ENCODE results near the gene PAGE2B.
"Not testable (repeated sequence)": the region's sequence is repeated elsewhere in the genome, so short reads cannot be mapped to it uniquely, and the experiment has no call there.

The PAGE2B gene

GRCh38 chrX:55056820-55057674 is 17.8 kb upstream of the PAGE2B start:
- no peaks in the 10 kb centered on the region for H3K4me1 ChIP-seq (ENCODE audit: insufficient read depth, low read length)
- H3K9me3 ChIP-seq (ENCODE audit: low read length): no peaks in the 10 kb centered on the region
- peaks cover 0 to 8% of the 10 kb centered on the region in 2 donors for H3K27me3 ChIP-seq (ENCODE audit: control insufficient read depth in 1 of 2, insufficient read depth in 2 of 2, low read length in 2 of 2)
- no peaks in the 10 kb centered on the region for H3K36me3 ChIP-seq (ENCODE audit: insufficient read depth, low read length)
- no peak overlapping the region for H3K4me3 ChIP-seq (ENCODE audit: low read depth in 1 of 2, low read length in 2 of 2)
- H3K27ac ChIP-seq (ENCODE audit: low read depth, low read length): no peak overlapping the region
- H3K9ac ChIP-seq (ENCODE audit: low read length): no peak overlapping the region

- Histone ChIP-seq H3K9ac (ENCODE audit: low read length) (no peak overlapping the region), H3K36me3 (ENCODE audit: insufficient read depth, low read length) (no peaks in the 10 kb centered on the region), H3K4me1 (ENCODE audit: insufficient read depth, low read length) (no peaks in the 10 kb centered on the region), H3K27me3 (ENCODE audit: control insufficient read depth in 1 of 2, insufficient read depth in 2 of 2, low read length in 2 of 2) (peaks cover 0 to 8% of the 10 kb centered on the region in 2 donors), H3K9me3 (ENCODE audit: low read length) (no peaks in the 10 kb centered on the region), H3K4me3 (ENCODE audit: low read depth in 1 of 2, low read length in 2 of 2) (no peak overlapping the region), H3K27ac (ENCODE audit: low read depth, low read length) (no peak overlapping the region)
Observed at GRCh38 chrX:55057675-55058249, 17.1 kb upstream of the PAGE2B start.

GRCh38 chrX:55067180-55067579 is 7.7 kb upstream of the PAGE2B start:
- H3K27ac ChIP-seq (ENCODE audit: low read depth, low read length); H3K9ac ChIP-seq (ENCODE audit: low read length); H3K4me1 ChIP-seq (ENCODE audit: insufficient read depth, low read length); H3K27me3 ChIP-seq (ENCODE audit: control insufficient read depth in 1 of 2, insufficient read depth in 2 of 2, low read length in 2 of 2); H3K36me3 ChIP-seq (ENCODE audit: insufficient read depth, low read length); H3K4me3 ChIP-seq (ENCODE audit: low read depth in 1 of 2, low read length in 2 of 2); H3K9me3 ChIP-seq (ENCODE audit: low read length): not testable (repeated sequence)

- Histone ChIP-seq H3K27me3 (ENCODE audit: control insufficient read depth in 1 of 2, insufficient read depth in 2 of 2, low read length in 2 of 2) (no peaks in the 10 kb centered on the region), H3K4me3 (ENCODE audit: low read depth in 1 of 2, low read length in 2 of 2) (no peak overlapping the region), H3K36me3 (ENCODE audit: insufficient read depth, low read length) (no peaks in the 10 kb centered on the region), H3K4me1 (ENCODE audit: insufficient read depth, low read length) (no peaks in the 10 kb centered on the region), H3K9ac (ENCODE audit: low read length) (no peak overlapping the region), H3K27ac (ENCODE audit: low read depth, low read length) (no peak overlapping the region), H3K9me3 (ENCODE audit: low read length) (no peaks in the 10 kb centered on the region)
Observed at GRCh38 chrX:55072286-55072685, 2.5 kb upstream of the PAGE2B start.

DNA sequence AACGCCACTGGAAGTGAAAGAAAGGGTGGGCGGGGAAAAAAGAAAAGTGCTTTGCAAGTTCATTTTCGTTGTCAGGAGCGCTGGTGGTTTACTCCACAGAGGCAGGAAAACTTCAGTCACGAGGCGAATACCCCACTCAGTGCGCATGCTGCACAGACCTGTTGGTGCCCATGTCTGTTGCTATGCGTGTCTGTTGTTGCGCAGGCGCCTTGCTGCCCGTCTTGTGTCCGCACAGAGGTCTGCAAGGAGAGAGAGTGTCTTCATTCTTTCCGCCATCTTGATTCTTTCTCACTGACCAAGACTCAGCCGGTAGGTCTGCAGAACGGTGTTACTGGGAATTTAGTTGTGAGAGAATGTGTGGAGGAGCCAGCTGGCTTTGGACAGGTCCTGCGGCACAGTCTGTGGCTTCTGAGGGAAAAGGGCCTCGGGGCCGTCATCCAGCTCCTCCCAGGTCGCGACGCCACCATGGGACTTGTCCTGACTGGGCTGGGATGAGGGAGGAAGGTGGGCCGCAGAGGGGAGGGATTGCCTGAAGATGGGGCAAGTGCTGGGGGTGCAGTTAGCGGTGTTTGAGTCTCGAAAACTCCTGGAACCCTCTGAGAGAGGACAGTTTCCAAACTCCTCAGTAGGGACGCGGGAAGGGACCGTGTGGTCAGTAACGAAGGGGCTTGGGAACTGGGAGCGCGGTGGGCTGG is 14.1 kb downstream of the PAGE2B start, which contains the start of gene PAGE2:
Gene PAGE2, plus strand, starts transcription at position 224 of the 695 bp plus-strand sequence. CDS start 1,003 bp downstream, outside the sequence.
- no peaks in the 10 kb centered on the region for H3K27me3 ChIP-seq (ENCODE audit: control insufficient read depth in 1 of 2, insufficient read depth in 2 of 2, low read length in 2 of 2)
- H3K36me3 ChIP-seq (ENCODE audit: insufficient read depth, low read length): no peaks in the 10 kb centered on the region
- no peaks in the 10 kb centered on the region for H3K4me1 ChIP-seq (ENCODE audit: insufficient read depth, low read length)
- H3K27ac ChIP-seq (ENCODE audit: low read depth, low read length): no peak within 1 kb of the TSS
- no peak within 1 kb of the TSS for H3K4me3 ChIP-seq (ENCODE audit: low read depth in 1 of 2, low read length in 2 of 2)
- no peaks in the 10 kb centered on the region for H3K9me3 ChIP-seq (ENCODE audit: low read length)
- no peak within 1 kb of the TSS for H3K9ac ChIP-seq (ENCODE audit: low read length)

- Histone ChIP-seq H3K27me3 (ENCODE audit: control insufficient read depth in 1 of 2, insufficient read depth in 2 of 2, low read length in 2 of 2) (no peaks in the 10 kb centered on the region), H3K36me3 (ENCODE audit: insufficient read depth, low read length) (no peaks in the 10 kb centered on the region), H3K9me3 (ENCODE audit: low read length) (no peaks in the 10 kb centered on the region), H3K9ac (ENCODE audit: low read length) (no peak overlapping the region), H3K4me3 (ENCODE audit: low read depth in 1 of 2, low read length in 2 of 2) (no peak overlapping the region), H3K4me1 (ENCODE audit: insufficient read depth, low read length) (no peaks in the 10 kb centered on the region), H3K27ac (ENCODE audit: low read depth, low read length) (no peak overlapping the region)
Observed at GRCh38 chrX:55098691-55099090, 23.9 kb downstream of the PAGE2B start.

DNA sequence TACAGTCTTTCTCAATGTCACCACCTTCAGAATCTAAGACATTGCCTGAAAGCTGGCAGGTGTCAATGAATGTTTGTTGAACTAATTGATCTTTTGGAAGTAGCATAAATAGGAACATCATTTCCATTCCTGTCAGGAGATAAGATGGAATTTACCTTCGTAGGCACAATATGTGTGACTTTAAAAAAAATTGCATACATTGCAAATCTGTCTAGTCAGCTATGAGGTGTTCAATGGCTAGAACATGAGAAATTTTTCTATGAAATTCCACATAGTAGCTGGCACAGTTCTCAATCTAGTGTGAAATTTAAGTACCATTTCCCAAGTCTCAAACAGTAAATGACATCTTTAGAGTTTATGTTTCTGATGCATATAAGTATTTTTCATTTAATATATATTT is 24.3 kb downstream of the PAGE2B start:
- no peaks in the 10 kb centered on the region for H3K27me3 ChIP-seq (ENCODE audit: control insufficient read depth in 1 of 2, insufficient read depth in 2 of 2, low read length in 2 of 2)
- H3K9me3 ChIP-seq (ENCODE audit: low read length): no peaks in the 10 kb centered on the region
- H3K4me1 ChIP-seq (ENCODE audit: insufficient read depth, low read length): no peaks in the 10 kb centered on the region
- H3K4me3 ChIP-seq (ENCODE audit: low read depth in 1 of 2, low read length in 2 of 2): no peak overlapping the region
- no peak overlapping the region for H3K9ac ChIP-seq (ENCODE audit: low read length)
- H3K27ac ChIP-seq (ENCODE audit: low read depth, low read length): no peak overlapping the region
- H3K36me3 ChIP-seq (ENCODE audit: insufficient read depth, low read length): no peaks in the 10 kb centered on the region

GRCh38 chrX:55102754-55103153 is 27.9 kb downstream of the PAGE2B start:
- no peaks in the 10 kb centered on the region for H3K4me1 ChIP-seq (ENCODE audit: insufficient read depth, low read length)
- no peak overlapping the region for H3K9ac ChIP-seq (ENCODE audit: low read length)
- H3K4me3 ChIP-seq (ENCODE audit: low read depth in 1 of 2, low read length in 2 of 2): no peak overlapping the region
- H3K9me3 ChIP-seq (ENCODE audit: low read length): no peaks in the 10 kb centered on the region
- H3K27ac ChIP-seq (ENCODE audit: low read depth, low read length): no peak overlapping the region
- no peaks in the 10 kb centered on the region for H3K27me3 ChIP-seq (ENCODE audit: control insufficient read depth in 1 of 2, insufficient read depth in 2 of 2, low read length in 2 of 2)
- no peaks in the 10 kb centered on the region for H3K36me3 ChIP-seq (ENCODE audit: insufficient read depth, low read length)

GRCh38 chrX:55107262-55107661 is 32.4 kb downstream of the PAGE2B start:
- H3K4me3 ChIP-seq (ENCODE audit: low read depth in 1 of 2, low read length in 2 of 2): no peak overlapping the region
- no peaks in the 10 kb centered on the region for H3K36me3 ChIP-seq (ENCODE audit: insufficient read depth, low read length)
- H3K27me3 ChIP-seq (ENCODE audit: control insufficient read depth in 1 of 2, insufficient read depth in 2 of 2, low read length in 2 of 2): no peaks in the 10 kb centered on the region
- no peak overlapping the region for H3K9ac ChIP-seq (ENCODE audit: low read length)
- H3K4me1 ChIP-seq (ENCODE audit: insufficient read depth, low read length): no peaks in the 10 kb centered on the region
- no peaks in the 10 kb centered on the region for H3K9me3 ChIP-seq (ENCODE audit: low read length)
- H3K27ac ChIP-seq (ENCODE audit: low read depth, low read length): no peak overlapping the region

DNA sequence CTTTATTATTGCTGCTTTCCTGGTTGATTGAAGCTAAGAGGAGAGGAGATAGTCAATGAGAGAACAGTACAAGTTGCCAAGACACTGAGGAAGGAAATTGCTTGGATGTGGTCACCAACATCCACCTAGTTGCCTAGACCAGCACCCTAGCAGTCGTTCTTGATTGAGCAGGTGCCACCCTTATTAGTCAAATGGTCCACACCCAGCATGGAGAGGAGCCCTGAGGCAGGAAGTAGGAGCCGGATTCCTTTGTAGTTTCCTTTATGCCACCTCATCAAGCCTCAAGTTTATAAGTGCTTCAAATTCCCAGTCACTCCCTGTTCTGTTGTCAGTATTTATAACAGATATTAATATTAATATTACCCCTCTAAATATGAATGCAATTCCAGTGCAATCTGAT is 33.1 kb downstream of the PAGE2B start:
- Histone ChIP-seq H3K27ac (ENCODE audit: low read depth, low read length) (no peak overlapping the region), H3K4me1 (ENCODE audit: insufficient read depth, low read length) (no peaks in the 10 kb centered on the region), H3K27me3 (ENCODE audit: control insufficient read depth in 1 of 2, insufficient read depth in 2 of 2, low read length in 2 of 2) (no peaks in the 10 kb centered on the region), H3K36me3 (ENCODE audit: insufficient read depth, low read length) (no peaks in the 10 kb centered on the region), H3K9ac (ENCODE audit: low read length) (no peak overlapping the region), H3K9me3 (ENCODE audit: low read length) (no peaks in the 10 kb centered on the region), H3K4me3 (ENCODE audit: low read depth in 1 of 2, low read length in 2 of 2) (no peak overlapping the region)

DNA sequence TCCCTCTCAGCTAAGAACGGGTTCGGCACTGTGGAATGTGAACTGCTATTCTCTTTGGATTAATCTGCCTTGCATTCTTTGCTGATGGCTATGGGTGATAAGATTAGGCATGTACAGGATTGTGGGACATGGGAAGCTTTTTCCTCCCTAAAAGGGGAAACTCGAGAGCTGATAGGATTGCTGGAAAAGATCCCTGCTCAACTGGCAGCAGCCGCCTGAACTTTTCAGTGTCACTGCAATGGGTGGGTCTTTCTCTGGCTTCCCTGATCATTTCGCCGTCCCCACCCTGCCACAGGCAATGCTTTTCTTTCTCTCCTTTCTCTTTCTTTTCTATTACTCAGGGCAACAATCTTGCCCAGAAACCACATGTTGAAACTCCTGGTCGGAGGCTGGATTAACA is 34.5 kb downstream of the PAGE2B start:
- H3K9me3 ChIP-seq (ENCODE audit: low read length): no peaks in the 10 kb centered on the region
- H3K27me3 ChIP-seq (ENCODE audit: control insufficient read depth in 1 of 2, insufficient read depth in 2 of 2, low read length in 2 of 2): no peaks in the 10 kb centered on the region
- no peak overlapping the region for H3K4me3 ChIP-seq (ENCODE audit: low read depth in 1 of 2, low read length in 2 of 2)
- H3K27ac ChIP-seq (ENCODE audit: low read depth, low read length): no peak overlapping the region
- no peaks in the 10 kb centered on the region for H3K36me3 ChIP-seq (ENCODE audit: insufficient read depth, low read length)
- H3K9ac ChIP-seq (ENCODE audit: low read length): no peak overlapping the region
- H3K4me1 ChIP-seq (ENCODE audit: insufficient read depth, low read length): no peaks in the 10 kb centered on the region
